HG03060 (cell line): Measurements from ENCODE around the gene DPP3.

Experiments
- ATAC-seq: cut with Tn5 transposase; IDR thresholded peaks from one replicate; pipeline ENCODE4 v1.9.1; 2021; ENCODE audit warnings: low read depth, moderate number of reproducible peaks; ENCODE audit not compliant: unreplicated experiment

Gene DPP3

DNA sequence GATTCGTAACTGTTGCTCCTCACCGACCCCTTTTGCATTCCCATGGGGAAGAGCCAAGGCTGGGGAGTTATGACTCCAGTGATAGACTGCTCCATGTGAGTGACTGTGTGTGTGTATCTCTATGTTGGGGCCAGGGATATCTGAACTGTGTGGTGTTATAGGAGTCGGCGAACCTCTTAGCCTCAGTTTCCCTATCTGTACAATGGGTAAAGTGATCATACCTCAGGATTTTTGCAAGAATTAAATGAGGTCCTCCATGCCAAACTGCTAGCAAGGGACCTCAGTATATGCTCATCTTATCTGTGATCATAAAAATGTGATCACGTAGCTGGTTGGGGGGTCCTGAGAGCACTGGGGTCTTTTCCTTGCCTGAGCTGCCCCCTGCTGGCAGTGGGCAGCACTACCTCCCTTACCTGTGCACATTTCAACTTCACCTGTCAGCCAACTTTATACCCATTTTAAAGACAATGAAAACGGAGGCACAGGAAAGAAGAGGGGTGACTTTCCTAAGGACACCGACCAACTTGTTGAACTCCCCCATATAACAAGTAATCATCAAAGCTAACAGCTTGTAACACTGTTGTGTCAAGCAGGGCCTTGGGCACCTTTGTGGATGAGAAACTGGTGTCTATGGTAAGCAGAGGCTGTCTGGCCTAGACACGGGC, 1.4 kb upstream of the DPP3 start:
- no peak for ATAC-seq

DNA sequence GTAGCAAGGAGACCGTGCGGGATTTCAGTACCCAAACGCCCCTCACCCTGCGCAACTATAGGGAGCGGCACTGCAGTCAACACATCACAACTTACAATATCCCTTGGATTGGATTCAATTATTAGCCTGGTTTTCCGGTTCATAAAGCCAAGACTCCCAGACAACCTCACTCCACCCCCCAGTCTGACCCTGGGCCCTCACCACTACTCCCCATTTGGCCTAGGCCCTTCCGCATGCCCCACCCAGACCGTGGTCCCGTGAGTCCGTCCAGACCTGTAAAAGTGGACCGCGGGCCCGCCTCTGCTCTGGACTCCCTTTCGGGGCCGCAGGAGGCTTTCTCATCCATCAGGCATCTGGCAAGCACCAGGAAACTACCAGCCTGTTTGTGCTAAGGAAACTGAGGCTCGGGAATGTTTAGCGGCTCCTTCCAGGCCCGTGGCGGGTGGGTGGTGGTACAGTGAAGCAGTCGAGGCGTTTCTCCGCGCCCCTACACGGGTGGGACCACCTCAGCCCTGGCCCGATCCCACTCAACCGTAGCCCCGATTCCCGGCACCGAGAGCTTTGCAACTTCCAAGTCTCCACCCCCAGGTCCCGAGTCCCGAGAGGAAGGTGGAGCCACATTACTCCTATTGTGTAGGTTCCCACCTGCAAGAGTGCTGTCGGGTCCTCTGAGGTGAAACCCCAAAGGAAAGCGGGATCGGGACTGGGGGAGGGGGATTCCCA, 679 bp upstream of the DPP3 start:
- ATAC-seq: no peak

GRCh38 chr11:66484806-66485380, 4.7 kb downstream of the DPP3 start:
- no peak for ATAC-seq

- no peak for ATAC-seq
Measured at GRCh38 chr11:66488957-66489356, 8.7 kb downstream of the DPP3 start.

DNA sequence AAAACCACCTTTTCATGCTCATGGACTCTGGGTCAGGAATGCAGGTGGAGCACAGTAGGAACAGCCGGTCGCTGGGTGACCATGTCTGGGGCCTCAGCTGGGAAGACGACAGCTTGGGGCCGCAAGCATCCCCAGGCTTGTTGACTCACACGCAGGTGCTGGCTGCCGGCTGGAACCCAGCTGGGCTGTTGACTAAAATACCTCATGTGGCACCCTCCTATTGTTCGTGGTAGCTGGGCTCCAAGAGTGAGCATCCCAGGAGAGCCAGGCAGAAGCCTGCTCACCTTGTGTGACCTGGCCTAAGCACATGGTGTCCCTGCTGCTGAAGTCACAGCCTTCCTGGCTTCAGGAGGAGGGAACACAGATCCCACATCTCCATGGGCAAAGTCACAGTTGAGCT, 9.4 kb downstream of the DPP3 start:
- no peak for ATAC-seq

DNA sequence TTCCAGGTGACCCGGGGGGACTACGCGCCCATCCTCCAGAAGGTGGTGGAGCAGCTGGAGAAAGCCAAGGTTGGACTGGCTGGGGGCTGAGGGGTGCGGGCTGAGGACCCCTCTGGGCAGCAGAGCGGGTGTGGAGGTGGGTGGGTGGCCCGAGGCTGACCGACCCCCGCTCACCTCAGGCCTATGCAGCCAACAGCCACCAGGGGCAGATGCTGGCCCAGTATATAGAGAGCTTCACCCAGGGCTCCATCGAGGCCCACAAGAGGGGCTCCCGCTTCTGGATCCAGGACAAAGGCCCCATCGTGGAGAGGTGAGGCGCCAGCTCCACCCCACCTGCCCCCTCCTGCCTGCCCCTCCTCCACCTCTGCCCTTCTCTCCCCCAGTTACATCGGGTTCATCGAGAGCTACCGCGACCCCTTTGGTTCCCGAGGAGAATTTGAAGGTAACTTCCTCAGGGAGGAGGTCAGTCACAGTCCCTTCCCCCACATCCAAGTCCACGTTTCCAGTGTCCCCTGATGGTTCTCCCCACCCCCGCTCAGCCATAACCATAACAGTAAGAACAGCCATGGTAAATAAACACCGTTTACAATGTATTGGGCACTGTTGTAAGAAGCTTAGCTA, 11.2 kb downstream of the DPP3 start:
- no peak for ATAC-seq

DNA sequence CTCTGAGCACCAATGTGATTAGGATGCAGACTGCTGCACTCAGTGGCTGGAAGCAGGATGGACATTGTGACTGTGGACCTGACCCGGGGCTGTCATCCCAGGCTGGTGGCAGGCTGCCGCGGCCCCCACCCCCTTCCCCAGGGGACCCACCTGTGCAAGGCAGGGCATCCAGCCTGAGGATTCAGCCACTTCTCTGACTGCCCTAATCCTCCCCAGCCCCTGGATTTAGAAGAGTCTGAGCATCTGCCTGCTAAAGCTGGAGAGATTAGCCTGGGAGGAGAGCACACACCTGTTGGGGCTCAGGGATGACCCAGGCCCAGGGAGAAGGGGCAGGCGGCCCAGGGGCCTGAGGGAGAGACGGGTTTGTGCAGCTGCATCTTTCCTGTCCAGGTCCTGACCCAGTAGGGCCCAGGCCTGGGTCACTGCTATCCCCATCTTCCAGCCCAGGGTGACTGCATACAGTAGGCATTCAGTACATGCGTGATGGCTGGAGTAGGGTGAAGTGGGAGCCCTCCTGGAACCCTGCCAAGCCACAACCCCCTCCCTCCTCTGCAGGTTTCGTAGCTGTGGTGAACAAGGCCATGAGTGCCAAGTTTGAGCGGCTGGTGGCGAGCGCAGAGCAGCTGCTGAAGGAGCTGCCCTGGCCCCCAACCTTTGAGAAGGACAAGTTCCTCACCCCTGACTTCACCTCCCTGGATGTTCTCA, 12.1 kb downstream of the DPP3 start:
- no peak for ATAC-seq

- no peak for ATAC-seq
Measured at GRCh38 chr11:66493130-66493529, 12.9 kb downstream of the DPP3 start.

GRCh38 chr11:66494458-66494857, 14.2 kb downstream of the DPP3 start:
- no peak for ATAC-seq

DNA sequence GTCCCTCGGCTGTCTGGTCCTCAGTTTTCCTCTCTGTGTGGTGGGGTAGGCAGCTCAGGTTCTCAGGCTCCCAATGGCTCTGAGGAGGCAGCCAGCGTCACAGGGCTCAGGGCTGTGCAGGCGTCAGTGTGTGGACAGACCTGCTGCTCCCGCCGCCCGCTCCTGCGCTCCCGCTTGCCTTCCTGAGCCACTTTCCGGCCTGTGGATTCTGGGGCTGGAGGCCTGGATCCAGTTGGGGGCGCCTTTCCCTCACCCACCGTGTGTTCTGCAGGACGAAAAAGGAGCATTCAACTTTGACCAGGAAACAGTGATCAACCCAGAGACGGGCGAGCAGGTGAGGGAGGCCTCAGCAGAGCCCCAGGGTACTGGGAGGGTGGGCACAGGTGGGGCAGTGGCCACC, 14.7 kb downstream of the DPP3 start:
- no peak for ATAC-seq

- no peak for ATAC-seq
Measured at GRCh38 chr11:66495401-66495854, 15.2 kb downstream of the DPP3 start.

- no peak for ATAC-seq
Measured at GRCh38 chr11:66497206-66497605, 17.0 kb downstream of the DPP3 start.

GRCh38 chr11:66498506-66498905, 18.3 kb downstream of the DPP3 start:
- no peak for ATAC-seq

DNA sequence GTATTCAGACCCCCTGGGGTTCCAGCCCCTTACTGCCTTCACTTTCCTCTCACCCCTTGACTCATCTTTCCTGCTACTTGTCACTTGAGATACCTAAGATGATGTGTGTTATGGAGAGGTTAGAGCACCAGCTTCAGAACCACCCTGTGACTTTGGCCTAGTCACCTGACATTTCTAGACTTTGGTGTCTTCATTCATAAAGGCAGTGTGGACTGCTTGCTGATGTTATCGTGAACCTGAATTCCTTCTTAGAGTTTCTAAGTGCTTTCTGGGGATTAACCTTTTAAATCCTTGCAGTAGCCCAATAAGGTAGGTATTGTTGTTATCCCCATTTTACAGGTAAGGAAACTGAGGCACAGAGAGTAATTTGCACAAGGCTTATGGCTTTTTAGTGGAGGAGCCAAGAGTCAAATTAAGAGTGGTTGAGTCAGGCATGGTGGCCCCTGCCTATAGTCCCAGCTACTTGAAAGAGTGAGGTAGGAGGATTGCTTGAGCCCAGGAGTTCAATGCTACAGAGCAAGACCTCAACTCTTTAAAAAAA, 25.1 kb downstream of the DPP3 start:
- ATAC-seq: no peak

DNA sequence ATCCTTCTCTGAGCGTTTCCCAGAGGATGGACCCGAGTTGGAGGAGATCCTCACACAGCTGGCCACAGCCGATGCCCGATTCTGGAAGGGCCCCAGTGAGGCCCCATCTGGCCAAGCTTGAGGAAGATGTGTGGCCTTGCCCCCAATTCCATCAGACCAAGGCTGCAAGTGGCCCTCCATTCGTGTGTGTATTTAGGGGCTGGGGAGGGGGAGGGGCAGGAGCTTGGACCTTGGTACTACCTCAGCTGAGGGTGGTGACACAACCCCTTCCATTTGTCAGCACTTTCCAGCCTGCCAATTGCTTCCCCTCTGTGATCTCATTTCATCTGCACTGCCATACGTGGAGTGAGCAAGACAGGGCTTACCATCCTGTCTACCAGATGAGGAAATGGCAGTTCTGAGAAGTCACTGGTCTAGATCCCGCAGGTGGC, 28.9 kb downstream of the DPP3 start:
- no peak for ATAC-seq

DNA sequence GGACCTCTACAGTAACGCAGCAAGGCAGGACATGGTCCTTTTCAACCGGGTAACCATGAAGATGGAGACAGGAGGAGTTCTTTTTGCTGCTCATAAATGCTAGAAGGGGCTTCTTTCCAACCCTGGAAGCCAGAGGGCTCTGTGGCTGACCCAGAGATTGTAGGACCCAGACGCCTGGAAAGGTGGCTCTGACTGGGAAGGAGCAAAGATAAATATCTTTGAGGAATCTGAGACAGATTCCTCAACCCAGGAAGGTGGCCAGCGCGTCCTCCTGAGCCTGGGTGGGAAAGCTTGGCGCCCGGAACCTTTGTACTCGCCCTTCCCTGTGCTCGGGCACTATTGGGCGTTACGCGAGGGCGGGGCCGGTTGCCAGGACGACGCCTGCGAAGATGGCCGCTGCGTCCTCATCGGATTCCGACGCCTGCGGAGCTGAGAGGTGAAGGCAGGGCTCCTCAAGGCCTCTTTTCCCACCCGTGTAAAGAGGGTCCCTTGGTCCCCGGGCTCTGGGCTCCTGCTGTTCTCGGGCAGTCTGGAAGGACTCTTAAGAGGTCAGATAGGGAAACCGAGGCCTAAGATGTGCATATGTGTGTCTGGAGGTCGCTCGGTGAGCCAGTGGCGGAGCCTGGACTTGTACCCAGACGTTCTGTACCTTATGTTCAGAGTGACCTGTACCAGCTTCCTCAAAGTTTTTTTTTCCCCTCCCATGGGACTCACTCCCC, 30.2 kb downstream of the DPP3 start, which contains the start of gene BBS1:
BBS1 (plus strand) TSS at position 365 of the 719 bp plus-strand sequence; CDS start at position 390, 25 bp downstream.
- ATAC-seq: peak; percentile 64

GRCh38 chr11:66510990-66511339, 30.7 kb downstream of the DPP3 start:
- ATAC-seq: no peak

- no peak for ATAC-seq
Measured at GRCh38 chr11:66523611-66524010, 43.4 kb downstream of the DPP3 start.

GRCh38 chr11:66524304-66525040, 44.2 kb downstream of the DPP3 start:
- no peak for ATAC-seq
